ENCODE results near the gene TAP2.

DNA sequence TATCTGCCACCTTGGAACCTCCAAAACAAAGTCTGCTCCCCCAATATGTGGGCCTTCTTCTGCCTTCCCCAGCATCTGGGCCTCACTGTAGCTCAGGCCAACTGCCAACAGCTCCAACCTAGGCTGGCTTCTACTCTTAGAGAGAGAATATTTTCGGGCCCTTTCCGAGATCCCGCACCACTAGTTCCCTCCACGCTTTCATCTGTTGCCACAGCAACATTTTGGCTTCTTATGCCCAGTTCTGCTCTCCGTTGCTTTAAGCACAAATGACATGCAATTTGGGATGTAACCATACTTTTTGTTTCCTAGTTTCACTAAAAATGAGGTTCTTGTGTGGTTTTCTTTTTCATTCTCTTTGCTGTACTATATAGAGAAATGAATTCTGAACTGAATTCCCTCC is 49.1 kb upstream of the TAP2 start:
- TF ChIP-seq ZNF274 (IDR thresholded peaks at IDR 0.05; ENCODE audit: low read depth, low read length) (no peak), SUZ12 (IDR thresholded peaks at IDR 0.05; ENCODE audit: extremely low read depth, insufficient read depth, insufficient read length) (no peak)

All from NT2/D1 (cell line).